GM18951 (cell line): ENCODE measurements around the gene APLP2.
"Not testable (repeated sequence)": the region's sequence is repeated elsewhere in the genome, so short reads cannot be mapped to it uniquely, and the experiment has no call there.

Experiments used
- POLR2A ChIP-seq: IDR thresholded peaks from 4 replicates; pipeline ENCODE4 v1.6.1; 2011; ENCODE audit warnings: mild to moderate bottlenecking; ENCODE audit not compliant: insufficient read length, insufficient read depth; ENCODE audit errors: extremely low read depth
- in situ Hi-C: fragments of 300-500 bp; cut with MboI; formaldehyde crosslinking; loops from one replicate; pipeline ENCODE4 v1.12.0; 2022; ENCODE audit warnings: low sequenced_read_pairs, mixed read lengths, inconsistent platforms; ENCODE audit not compliant: unreplicated experiment

APLP2 gene

GRCh38 chr11:130160498-130161155 is 90.9 kb downstream of the APLP2 start:
- TF ChIP-seq POLR2A: no peak
- in situ Hi-C loops: no loop called here

- in situ Hi-C loops: no loop called here
- no peak for TF ChIP-seq POLR2A
Measured at GRCh38 chr11:130161441-130162145, 91.9 kb downstream of the APLP2 start.

GRCh38 chr11:130162733-130163132 is 93.0 kb downstream of the APLP2 start:
- no peak for TF ChIP-seq POLR2A
- in situ Hi-C loops: no loop called here

GRCh38 chr11:130163346-130164220 is 93.9 kb downstream of the APLP2 start:
- in situ Hi-C loops: no loop called here
- no peak for TF ChIP-seq POLR2A

GRCh38 chr11:130164221-130164570 is 94.5 kb downstream of the APLP2 start:
- in situ Hi-C loops: no loop called here

GRCh38 chr11:130165601-130166456 is 96.1 kb downstream of the APLP2 start:
- in situ Hi-C loops: no loop called here
- no peak for TF ChIP-seq POLR2A

More at GRCh38 chr11:130164221-130164570, 94.5 kb downstream of the APLP2 start:
- TF ChIP-seq POLR2A: no peak

- in situ Hi-C loops: no loop called here
- TF ChIP-seq POLR2A: no peak
Measured at GRCh38 chr11:130166457-130166784, 96.7 kb downstream of the APLP2 start.

GRCh38 chr11:130167146-130167545 is 97.5 kb downstream of the APLP2 start:
- no peak for TF ChIP-seq POLR2A
- in situ Hi-C loops: no loop called here

- in situ Hi-C loops: no loop called here
- TF ChIP-seq POLR2A: no peak
Measured at GRCh38 chr11:130168105-130168504, 98.4 kb downstream of the APLP2 start.

- in situ Hi-C loops: no loop called here
- no peak for TF ChIP-seq POLR2A
Measured at GRCh38 chr11:130170345-130170744, 100.7 kb downstream of the APLP2 start.

- no peak for TF ChIP-seq POLR2A
- in situ Hi-C loops: no loop called here
Measured at GRCh38 chr11:130171534-130171933, 101.8 kb downstream of the APLP2 start.

- in situ Hi-C loops: not testable (repeated sequence)
Measured at GRCh38 chr11:130172001-130172400, 102.3 kb downstream of the APLP2 start.

- no peak for TF ChIP-seq POLR2A
- in situ Hi-C loops: no loop called here
Measured at GRCh38 chr11:130174642-130175041, 104.9 kb downstream of the APLP2 start.
